Adrenal gland (tissue), 12 donors: ENCODE data around the gene CLIP4. TPM values are rescaled to one million over a fixed set of nuclear protein-coding genes. Genes with fewer than 3 reads are reported as not detected.

Experiments
- DNase-seq, 7 donors: peaks; one replicate each; pipeline ENCODE4 v3.0.0-alpha.2; 2019 to 2020
- H3K27ac ChIP-seq, 5 donors: fragments of 200-600 bp; sonication (generic) in 4 of 5; 1 replicate in 3 of 5; 2 replicates in 2 of 5; pipeline versions ENCODE4 v1.5.1 to v1.8.0; 2016 to 2020; ENCODE audit warnings: mild to moderate bottlenecking in 1 of 5
- H3K27me3 ChIP-seq: fragments of 200-600 bp; 2 replicates; pipeline ENCODE4 v1.8.0; 2021
- H3K36me3 ChIP-seq, 2 donors: fragments of 200-600 bp; replicated peaks in 1 of 2; 1 replicate in 1 of 2; 2 replicates in 1 of 2; pipeline versions ENCODE4 v1.5.1 to v1.8.0; 2018 to 2022
- H3K4me1 ChIP-seq, 2 donors: fragments of 200-600 bp; replicated peaks in 1 of 2; 1 replicate in 1 of 2; 2 replicates in 1 of 2; pipeline versions ENCODE4 v1.5.1 to v1.8.0; 2018 to 2021
- H3K4me3 ChIP-seq, 4 donors: fragments of 200-600 bp; sonication (generic) in 3 of 4; one replicate each; pipeline ENCODE4 v1.5.1; 2016 to 2018
- H3K9me3 ChIP-seq, 3 donors: fragments of 200-600 bp; sonication (generic) in 1 of 3; replicated peaks in 1 of 3; 1 replicate in 2 of 3; 2 replicates in 1 of 3; pipeline versions ENCODE4 v1.5.1 to v1.8.0; 2016 to 2021
- CTCF ChIP-seq, 6 experiments: fragments of 450-650 bp in 4 of 6; fragments of 200-600 bp in 2 of 6; sonication (generic) in 1 of 6; IDR thresholded peaks; 1 replicate in 5 of 6; 2 replicates in 1 of 6; pipeline versions ENCODE4 v1.5.1 to v1.8.0; 2016 to 2021; ENCODE audit warnings: antibody characterized with exemption in 6 of 6, mild to moderate bottlenecking in 2 of 6, moderate library complexity in 1 of 6
- POLR2A ChIP-seq, 2 donors: fragments of 450-650 bp; IDR thresholded peaks; one replicate each; pipeline ENCODE4 v1.6.1; 2017; ENCODE audit warnings: antibody characterized with exemption in 2 of 2, mild to moderate bottlenecking in 2 of 2, moderate library complexity in 1 of 2
- WGBS, 4 donors: extraction: QIAGEN DNeasy Blood & Tissue Kit in 2 of 4; methylation state at CpG; one replicate each; pipeline versions ENCODE4 v1.1.5 to v1.1.7; 2013 to 2017; 5-methylcytosine and 5-hydroxymethylcytosine counted together
- intact Hi-C, 2 donors: fragments of 100-400 bp; cut with DNase I; formaldehyde crosslinking; loops; one replicate each; pipeline versions ENCODE4 v1.14.1 to v1.15.0; 2022 to 2023
- polyA plus RNA-seq, 3 donors: library from polyadenylated mRNA; stranded (reverse); fragments of 200-250 nt in 2 of 3; fragments of 350-450 nt in 1 of 3; fragmentation: Illumina TruSeq in 1 of 3; extraction: RNeasy Lipid Tissue Mini Kit (QIAGEN cat#74804) in 1 of 3; gene quantifications; one replicate each; pipeline ENCODE4 v1.2.3, GENCODE V29; 2013 to 2014
- total RNA-seq, 9 donors: library from RNA; depleted of rRNA in 4 of 9; stranded (reverse); fragments of >200 nt in 4 of 9; fragments of 120-200 nt in 1 of 9; fragmentation: NEBNext Ultra II Directional in 1 of 9; extraction: Animal tissue kit (Norgen Biotek cat#: 25700) in 1 of 9; gene quantifications; one replicate each; pipeline versions ENCODE4 v1.1.0 to v1.2.4, GENCODE V29; 2013 to 2023
- donor health status: healthy with polysubstance abuse.
- donor health status: Bipolar disorder and iron deficiency.
- donor health status: DM: yes; HTN: yes; CAD: no.
- donor health status: DM: no; HTN: no; CAD: no.
- donor health status: DM: no; HTN: no; CAD: no.
- donor health status: DM: yes; HTN: yes; CAD: no.

CLIP4 gene
- total and polyA plus RNA-seq, 12 donors, result 6.1 to 30.5 (median 16.6) TPM

- H3K36me3 ChIP-seq, result no peaks in the 10 kb centered on the region
- TF ChIP-seq CTCF (IDR thresholded peaks at IDR 0.05), result no peak
- TF ChIP-seq POLR2A (IDR thresholded peaks at IDR 0.05), result no peak
- no peaks in the 10 kb centered on the region for H3K9me3 ChIP-seq
- no peak for DNase-seq
- H3K27me3 ChIP-seq, result no peaks in the 10 kb centered on the region
- no peaks in the 10 kb centered on the region for H3K4me1 ChIP-seq
- intact Hi-C loops, result no loop called here
- no peak overlapping the region for H3K4me3 ChIP-seq
- 67 to 90% (median 80%) methylated on average over 6 to 7 of the region's 7 CpGs for WGBS, 4 donors
- H3K27ac ChIP-seq, result no peak overlapping the region
Measured at GRCh38 chr2:29193681-29194080, 78.5 kb downstream of the CLIP4 start.

GRCh38 chr2:29195796-29196195 lies 80.6 kb downstream of the CLIP4 start:
- Histone ChIP-seq H3K4me1 (no peaks in the 10 kb centered on the region), H3K27me3 (no peaks in the 10 kb centered on the region), H3K9me3 (no peaks in the 10 kb centered on the region), H3K27ac (no peak overlapping the region), H3K36me3 (no peaks in the 10 kb centered on the region), H3K4me3 (no peak overlapping the region)
- intact Hi-C loops, result loop anchor here (2.0 to 5.0 kb wide), 2 partner anchors 238 to 239 kb away; no protein-coding TSS in a partner anchor
- 74 to 82% (median 79%) methylated on average over 8 of the region's 8 CpGs for WGBS, 4 donors
- TF ChIP-seq POLR2A (IDR thresholded peaks at IDR 0.05) (no peak), CTCF (IDR thresholded peaks at IDR 0.05) (no peak)
- no peak for DNase-seq

- DNase-seq, result peak; percentile 57 to 81 (median 66)
- no peaks in the 10 kb centered on the region for H3K36me3 ChIP-seq
- H3K27ac ChIP-seq, result no peak overlapping the region
- intact Hi-C loops, result loop anchor here (2.0 to 5.0 kb wide), 2 partner anchors 240 kb away; no protein-coding TSS in a partner anchor
- H3K4me1 ChIP-seq, result no peaks in the 10 kb centered on the region
- no peak for TF ChIP-seq POLR2A (IDR thresholded peaks at IDR 0.05)
- TF ChIP-seq CTCF (IDR thresholded peaks at IDR 0.05), result peak; percentile 57 to 81 (median 70)
- H3K27me3 ChIP-seq, result no peaks in the 10 kb centered on the region
- no peak overlapping the region for H3K4me3 ChIP-seq
- H3K9me3 ChIP-seq, result no peaks in the 10 kb centered on the region
- WGBS, 4 donors, result 34 to 37% (median 35%) methylated on average over 14 of the region's 14 CpGs
Measured at GRCh38 chr2:29196792-29197788, 81.9 kb downstream of the CLIP4 start.

GRCh38 chr2:29201979-29202378 lies 86.8 kb downstream of the CLIP4 start:
- WGBS, 4 donors, result 59 to 69% (median 66%) methylated on average over 5 of the region's 5 CpGs
- TF ChIP-seq POLR2A (IDR thresholded peaks at IDR 0.05) (no peak), CTCF (IDR thresholded peaks at IDR 0.05) (no peak)
- Histone ChIP-seq H3K4me3 (no peak overlapping the region), H3K4me1 (no peaks in the 10 kb centered on the region), H3K9me3 (no peaks in the 10 kb centered on the region), H3K27ac (no peak overlapping the region), H3K27me3 (no peaks in the 10 kb centered on the region), H3K36me3 (no peaks in the 10 kb centered on the region)
- intact Hi-C loops, result no loop called here
- DNase-seq, result no peak
